Neutrophil (primary cell): Measurements from ENCODE around the gene IBA57.

Experiments
- H3K27ac ChIP-seq: fragments of 200-600 bp; sonication (generic); 2 replicates; pipeline ENCODE4 v1.5.1; 2016; ENCODE audit warnings: mild to moderate bottlenecking, moderate library complexity
- H3K27me3 ChIP-seq: fragments of 200-600 bp; sonication (generic); 2 replicates; pipeline ENCODE4 v1.6.0; 2016; ENCODE audit warnings: mild to moderate bottlenecking
- H3K36me3 ChIP-seq: fragments of 200-600 bp; sonication (generic); 2 replicates; pipeline ENCODE4 v1.5.1; 2017
- H3K4me1 ChIP-seq, 2 experiments: fragments of 200-600 bp in 1 of 2; sonication (generic) in 1 of 2; 1 replicate in 1 of 2; 2 replicates in 1 of 2; pipeline versions ENCODE4 v1.5.1 to v1.6.1; 2013 to 2016; ENCODE audit warnings: low read depth in 1 of 2, low read length in 1 of 2, mild to moderate bottlenecking in 1 of 2, moderate library complexity in 1 of 2; ENCODE audit not compliant: control insufficient read depth in 1 of 2, insufficient read depth in 1 of 2
- H3K4me3 ChIP-seq, 2 experiments: fragments of 200-600 bp in 1 of 2; sonication (generic) in 1 of 2; 1 replicate in 1 of 2; 2 replicates in 1 of 2; pipeline ENCODE4 v1.5.1; 2013 to 2016; ENCODE audit warnings: low read depth in 1 of 2, low read length in 1 of 2, mild to moderate bottlenecking in 1 of 2, moderate library complexity in 1 of 2
- H3K9me3 ChIP-seq: fragments of 200-600 bp; sonication (generic); 2 replicates; pipeline ENCODE4 v1.5.1; 2016
- TF ChIP-seq, protein P1 (sequence below): fragments of 200-600 bp; sonication (generic); IDR thresholded peaks from 2 replicates; pipeline ENCODE4 v1.5.1; 2016; ENCODE audit warnings: antibody characterized with exemption

IBA57 gene

DNA sequence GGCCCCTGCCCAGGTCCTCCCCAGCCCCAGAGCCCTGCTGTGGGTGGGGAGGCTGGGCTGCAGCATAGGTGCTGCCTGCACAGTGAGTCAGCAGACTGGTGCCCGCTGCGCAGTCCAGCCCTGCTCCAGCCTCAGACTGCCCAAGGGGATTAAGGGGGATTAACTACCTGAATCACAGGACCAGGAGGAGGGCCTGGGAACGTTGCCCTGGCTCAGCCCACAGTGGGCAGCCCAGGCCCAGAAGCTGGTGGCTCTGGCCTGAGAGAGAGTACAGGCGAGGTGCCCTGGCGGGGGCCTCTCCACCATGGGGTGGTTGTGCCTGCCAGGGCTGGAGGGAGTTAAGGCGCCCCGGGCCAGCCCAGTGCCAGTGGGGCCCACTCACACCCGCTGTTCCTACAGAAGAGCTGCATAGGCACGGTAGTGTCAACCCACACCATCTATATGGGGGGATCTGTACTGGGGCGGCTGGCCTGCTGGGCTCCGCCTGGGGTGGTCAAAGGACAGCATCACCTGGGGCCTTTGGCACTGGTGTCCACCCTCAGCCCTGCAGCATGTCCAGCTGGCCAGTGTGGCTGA lies 44.6 kb downstream of the IBA57 start:
- Histone ChIP-seq H3K36me3 (no peaks in the 10 kb centered on the region), H3K4me1 (peaks cover 0 to 14% of the 10 kb centered on the region in 2 experiments), H3K4me3 (no peak overlapping the region), H3K9me3 (no peaks in the 10 kb centered on the region), H3K27me3 (peaks cover 63% of the 10 kb centered on the region), H3K27ac (no peak overlapping the region)
- TF ChIP-seq, protein P1, sequence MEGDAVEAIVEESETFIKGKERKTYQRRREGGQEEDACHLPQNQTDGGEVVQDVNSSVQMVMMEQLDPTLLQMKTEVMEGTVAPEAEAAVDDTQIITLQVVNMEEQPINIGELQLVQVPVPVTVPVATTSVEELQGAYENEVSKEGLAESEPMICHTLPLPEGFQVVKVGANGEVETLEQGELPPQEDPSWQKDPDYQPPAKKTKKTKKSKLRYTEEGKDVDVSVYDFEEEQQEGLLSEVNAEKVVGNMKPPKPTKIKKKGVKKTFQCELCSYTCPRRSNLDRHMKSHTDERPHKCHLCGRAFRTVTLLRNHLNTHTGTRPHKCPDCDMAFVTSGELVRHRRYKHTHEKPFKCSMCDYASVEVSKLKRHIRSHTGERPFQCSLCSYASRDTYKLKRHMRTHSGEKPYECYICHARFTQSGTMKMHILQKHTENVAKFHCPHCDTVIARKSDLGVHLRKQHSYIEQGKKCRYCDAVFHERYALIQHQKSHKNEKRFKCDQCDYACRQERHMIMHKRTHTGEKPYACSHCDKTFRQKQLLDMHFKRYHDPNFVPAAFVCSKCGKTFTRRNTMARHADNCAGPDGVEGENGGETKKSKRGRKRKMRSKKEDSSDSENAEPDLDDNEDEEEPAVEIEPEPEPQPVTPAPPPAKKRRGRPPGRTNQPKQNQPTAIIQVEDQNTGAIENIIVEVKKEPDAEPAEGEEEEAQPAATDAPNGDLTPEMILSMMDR, result no peak

DNA sequence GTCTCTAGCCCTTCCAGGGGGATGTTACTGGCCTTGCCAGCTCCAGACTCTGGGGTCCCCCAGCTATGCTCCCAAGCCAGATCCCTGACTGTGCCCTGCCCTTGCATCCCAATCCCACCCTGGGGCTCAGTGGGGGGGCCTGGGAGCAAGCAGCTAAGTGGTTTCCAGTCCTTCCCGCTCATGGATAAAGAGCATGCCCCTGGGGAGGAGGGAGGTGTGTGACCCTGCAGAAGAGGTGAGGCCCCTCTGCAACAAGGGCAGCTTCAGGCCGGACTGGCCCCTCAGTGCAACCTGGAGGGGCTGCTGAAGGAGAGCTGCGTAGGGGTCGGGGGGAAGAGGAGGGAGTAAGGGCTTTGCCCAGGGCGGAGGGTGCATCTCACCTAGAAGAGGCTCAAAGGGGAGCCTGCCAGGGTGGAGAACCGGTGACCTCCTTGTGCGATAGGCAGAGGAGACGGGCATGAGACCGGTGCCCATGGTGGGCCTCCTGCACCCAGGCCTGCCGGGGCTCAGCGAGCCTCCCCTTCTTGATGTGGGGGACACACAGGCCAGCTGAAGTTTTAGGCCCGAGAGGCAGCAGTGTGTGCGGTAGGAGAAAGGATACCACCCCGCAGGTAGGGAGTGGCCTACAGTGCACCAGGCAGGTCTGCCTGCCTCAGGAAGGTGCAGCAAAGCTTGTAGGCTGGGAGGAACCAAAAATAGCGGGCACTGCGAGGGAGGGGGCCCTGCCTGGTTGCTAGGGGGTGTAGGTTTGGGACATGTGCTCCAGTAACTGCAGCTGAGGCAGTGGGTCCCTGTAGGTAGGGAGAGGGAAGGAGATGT lies 45.3 kb downstream of the IBA57 start:
- Histone ChIP-seq H3K4me1 (peaks cover 0 to 14% of the 10 kb centered on the region in 2 experiments), H3K27me3 (peaks cover 56% of the 10 kb centered on the region), H3K9me3 (no peaks in the 10 kb centered on the region), H3K27ac (no peak overlapping the region), H3K36me3 (no peaks in the 10 kb centered on the region), H3K4me3 (no peak overlapping the region)
- TF ChIP-seq, protein P1, result no peak

DNA sequence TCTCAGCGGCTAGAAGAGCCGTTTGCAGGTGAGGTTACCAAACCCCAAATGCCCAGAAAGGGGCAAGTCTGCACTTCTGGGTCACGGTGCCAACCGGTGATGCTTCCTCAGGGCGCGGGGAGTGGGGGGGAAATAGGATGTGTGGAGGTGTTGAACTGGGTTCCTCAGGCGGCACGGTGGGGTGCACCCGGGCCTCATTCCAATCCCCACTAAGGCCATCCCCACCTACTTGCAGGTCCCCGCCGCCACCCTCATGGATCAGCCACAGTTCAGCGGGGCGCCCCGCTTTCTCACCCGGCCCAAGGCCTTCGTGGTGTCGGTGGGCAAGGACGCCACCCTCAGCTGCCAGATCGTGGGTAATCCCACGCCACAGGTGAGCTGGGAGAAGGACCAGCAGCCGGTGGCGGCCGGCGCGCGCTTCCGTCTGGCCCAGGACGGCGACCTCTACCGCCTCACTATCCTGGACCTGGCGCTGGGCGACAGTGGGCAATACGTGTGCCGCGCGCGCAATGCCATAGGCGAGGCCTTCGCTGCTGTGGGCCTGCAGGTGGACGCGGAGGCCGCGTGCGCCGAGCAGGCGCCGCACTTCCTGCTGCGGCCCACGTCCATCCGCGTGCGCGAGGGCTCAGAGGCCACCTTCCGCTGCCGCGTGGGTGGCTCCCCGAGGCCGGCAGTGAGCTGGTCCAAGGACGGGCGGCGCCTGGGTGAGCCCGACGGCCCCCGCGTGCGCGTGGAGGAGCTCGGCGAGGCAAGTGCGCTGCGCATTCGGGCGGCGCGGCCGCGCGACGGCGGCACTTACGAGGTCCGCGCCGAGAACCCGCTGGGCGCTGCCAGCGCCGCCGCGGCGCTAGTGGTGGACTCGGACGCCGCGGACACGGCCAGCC lies 46.2 kb downstream of the IBA57 start:
- H3K27ac ChIP-seq, result no peak overlapping the region
- peaks cover 0 to 14% of the 10 kb centered on the region in 2 experiments for H3K4me1 ChIP-seq
- TF ChIP-seq, protein P1, result no peak
- peaks cover 48% of the 10 kb centered on the region for H3K27me3 ChIP-seq
- H3K9me3 ChIP-seq, result no peaks in the 10 kb centered on the region
- no peak overlapping the region for H3K4me3 ChIP-seq
- H3K36me3 ChIP-seq, result no peaks in the 10 kb centered on the region

DNA sequence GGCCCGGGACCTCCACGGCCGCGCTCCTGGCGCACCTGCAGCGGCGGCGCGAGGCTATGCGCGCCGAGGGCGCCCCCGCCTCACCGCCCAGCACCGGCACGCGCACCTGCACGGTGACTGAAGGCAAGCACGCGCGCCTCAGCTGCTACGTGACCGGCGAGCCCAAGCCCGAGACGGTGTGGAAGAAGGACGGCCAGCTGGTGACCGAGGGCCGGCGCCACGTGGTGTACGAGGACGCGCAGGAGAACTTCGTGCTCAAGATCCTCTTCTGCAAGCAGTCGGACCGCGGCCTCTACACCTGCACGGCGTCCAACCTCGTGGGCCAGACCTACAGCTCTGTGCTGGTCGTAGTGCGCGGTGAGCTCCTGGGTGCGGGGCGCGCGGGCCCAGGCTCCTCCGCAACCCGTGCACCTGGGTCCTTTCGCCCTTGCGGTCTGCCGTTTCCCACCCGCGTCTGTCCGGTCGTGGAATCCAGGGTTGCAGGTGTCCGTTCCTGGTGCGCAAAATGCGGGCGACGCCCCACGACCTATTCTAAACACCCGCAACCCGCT lies 46.9 kb downstream of the IBA57 start:
- peak overlapping the region in 1 of 2 experiments; percentile 58 for H3K4me3 ChIP-seq
- H3K4me1 ChIP-seq, result peaks cover 0 to 14% of the 10 kb centered on the region in 2 experiments
- TF ChIP-seq, protein P1, result no peak
- H3K27ac ChIP-seq, result no peak overlapping the region
- H3K36me3 ChIP-seq, result no peaks in the 10 kb centered on the region
- peaks cover 46% of the 10 kb centered on the region for H3K27me3 ChIP-seq
- H3K9me3 ChIP-seq, result no peaks in the 10 kb centered on the region
